CD14-positive monocyte (primary cell): ENCODE results near the gene PPFIA1. TPM values are rescaled to one million over a fixed set of nuclear protein-coding genes. Genes with fewer than 3 reads are reported as not detected.
"Not testable (repeated sequence)": the region's sequence is repeated elsewhere in the genome, so short reads cannot be mapped to it uniquely, and the experiment has no call there.

Experiments used
- DNase-seq, 3 donors: peaks; one replicate each; pipeline ENCODE4 v3.0.0-alpha.2; 2011 to 2022
- H2AFZ ChIP-seq: 2 replicates; pipeline ENCODE4 v1.6.0; 2012; ENCODE audit warnings: mild to moderate bottlenecking, low read depth, low read length, inconsistent platforms; ENCODE audit not compliant: insufficient read depth, poor library complexity, severe bottlenecking
- H3K27ac ChIP-seq, 2 donors: 1 replicate in 1 of 2; 2 replicates in 1 of 2; pipeline ENCODE4 v1.5.1; 2012 to 2013; ENCODE audit warnings: low read length in 2 of 2, control low read depth in 1 of 2, inconsistent platforms in 1 of 2, low read depth in 1 of 2, mild to moderate bottlenecking in 1 of 2
- H3K27me3 ChIP-seq, 2 donors: one replicate each; pipeline versions ENCODE4 v1.6.0 to v1.6.1; 2011 to 2013; ENCODE audit warnings: low read length in 2 of 2; ENCODE audit not compliant: control insufficient read depth in 2 of 2, insufficient read depth in 2 of 2
- H3K36me3 ChIP-seq, 2 donors: replicated peaks in 1 of 2; 1 replicate in 1 of 2; 2 replicates in 1 of 2; pipeline versions ENCODE4 v1.5.1 to v1.6.1; 2012 to 2013; ENCODE audit warnings: low read length in 2 of 2, control low read depth in 1 of 2, inconsistent platforms in 1 of 2, mild to moderate bottlenecking in 1 of 2; ENCODE audit not compliant: insufficient read depth in 2 of 2, control insufficient read depth in 1 of 2
- H3K4me1 ChIP-seq, 2 donors: 1 replicate in 1 of 2; 2 replicates in 1 of 2; pipeline versions ENCODE4 v1.5.1 to v1.6.1; 2012 to 2013; ENCODE audit warnings: low read length in 2 of 2, control low read depth in 1 of 2, inconsistent platforms in 1 of 2, mild to moderate bottlenecking in 1 of 2, moderate library complexity in 1 of 2; ENCODE audit not compliant: insufficient read depth in 2 of 2, control insufficient read depth in 1 of 2
- H3K4me2 ChIP-seq: replicated peaks from 2 replicates; pipeline ENCODE3; 2012; ENCODE audit warnings: low read length, moderate library complexity, mild to moderate bottlenecking; ENCODE audit not compliant: poor library complexity, severe bottlenecking; ENCODE audit errors: extremely low read depth
- H3K4me3 ChIP-seq, 3 experiments: fragments of 200-600 bp in 1 of 3; sonication (generic) in 1 of 3; replicated peaks in 1 of 3; 1 replicate in 2 of 3; 2 replicates in 1 of 3; pipeline ENCODE4 v1.5.1; 2011 to 2013; ENCODE audit warnings: low read length in 3 of 3, mild to moderate bottlenecking in 3 of 3, control low read depth in 2 of 3, low read depth in 2 of 3, inconsistent platforms in 1 of 3, moderate library complexity in 1 of 3
- H3K79me2 ChIP-seq: 2 replicates; pipeline ENCODE4 v1.6.0; 2012; ENCODE audit warnings: mild to moderate bottlenecking, control low read depth, inconsistent platforms, low read length, moderate library complexity; ENCODE audit not compliant: insufficient read depth
- H3K9ac ChIP-seq: 2 replicates; pipeline ENCODE4 v1.6.0; 2017; ENCODE audit warnings: low read length, mild to moderate bottlenecking; ENCODE audit not compliant: insufficient read depth, poor library complexity, severe bottlenecking
- H3K9me3 ChIP-seq, 2 donors: replicated peaks in 1 of 2; 1 replicate in 1 of 2; 2 replicates in 1 of 2; pipeline versions ENCODE4 v1.5.1 to v1.6.1; 2012 to 2013; ENCODE audit warnings: low read length in 2 of 2, control low read depth in 1 of 2; ENCODE audit not compliant: control insufficient read depth in 1 of 2, insufficient read depth in 1 of 2
- H4K20me1 ChIP-seq: 2 replicates; pipeline ENCODE4 v1.6.0; 2012; ENCODE audit warnings: mild to moderate bottlenecking, low read length, control low read depth, moderate library complexity; ENCODE audit not compliant: insufficient read depth
- H3K27ac Mint-ChIP-seq, 7 donors: one replicate each; pipeline ENCODE4 v1.8.0; 2020; ENCODE audit warnings: mild to moderate bottlenecking in 7 of 7, mixed read lengths in 7 of 7, moderate library complexity in 6 of 7, inconsistent platforms in 2 of 7
- H3K27me3 Mint-ChIP-seq, 3 donors: one replicate each; pipeline ENCODE4 v1.8.0; 2021 to 2022; ENCODE audit warnings: low read depth in 3 of 3, mild to moderate bottlenecking in 3 of 3, mixed read lengths in 3 of 3, moderate library complexity in 3 of 3, inconsistent platforms in 1 of 3
- H3K36me3 Mint-ChIP-seq, 2 donors: one replicate each; pipeline ENCODE4 v1.8.0; 2020; ENCODE audit warnings: mixed read lengths in 2 of 2, inconsistent platforms in 1 of 2, mild to moderate bottlenecking in 1 of 2
- H3K4me1 Mint-ChIP-seq: one replicate; pipeline ENCODE4 v1.8.0; 2020; ENCODE audit warnings: mild to moderate bottlenecking, mixed read lengths
- H3K4me3 Mint-ChIP-seq, 2 donors: one replicate each; pipeline ENCODE4 v1.8.0; 2020; ENCODE audit warnings: mild to moderate bottlenecking in 2 of 2, mixed read lengths in 2 of 2, moderate library complexity in 1 of 2
- H3K9me3 Mint-ChIP-seq, 7 donors: one replicate each; pipeline ENCODE4 v1.8.0; 2020 to 2022; ENCODE audit warnings: mixed read lengths in 7 of 7, mild to moderate bottlenecking in 6 of 7, moderate library complexity in 6 of 7, inconsistent platforms in 2 of 7
- CTCF ChIP-seq: fragments of 200-600 bp; IDR thresholded peaks from one replicate; pipeline ENCODE4 v1.8.0; 2022; ENCODE audit warnings: antibody characterized with exemption, mild to moderate bottlenecking
- WGBS: methylation state at CpG from one replicate; pipeline ENCODE4 v1.1.5; 2013; ENCODE audit warnings: missing lambda C conversion rate; ENCODE audit not compliant: insufficient coverage; 5-methylcytosine and 5-hydroxymethylcytosine counted together
- intact Hi-C, 2 donors: fragments of 100-400 bp; cut with micrococcal nuclease; formaldehyde crosslinking; loops; one replicate each; pipeline versions ENCODE4 v1.15.0 to v1.15.1; 2023
- polyA plus RNA-seq, 3 donors: library from polyadenylated mRNA; depleted of rRNA in 1 of 3; unstranded in 2 of 3; stranded (reverse) in 1 of 3; fragments of 300-500 nt in 2 of 3; fragments of >200 nt in 1 of 3; fragmentation: Illumina TruSeq in 2 of 3; gene quantifications; 1 replicate in 2 of 3; 2 replicates in 1 of 3; pipeline ENCODE4 v1.2.3, GENCODE V29; 2012 to 2021

Gene PPFIA1
- polyA plus RNA-seq, 3 donors: 7.5 to 65.7 (median 15.5) TPM

DNA sequence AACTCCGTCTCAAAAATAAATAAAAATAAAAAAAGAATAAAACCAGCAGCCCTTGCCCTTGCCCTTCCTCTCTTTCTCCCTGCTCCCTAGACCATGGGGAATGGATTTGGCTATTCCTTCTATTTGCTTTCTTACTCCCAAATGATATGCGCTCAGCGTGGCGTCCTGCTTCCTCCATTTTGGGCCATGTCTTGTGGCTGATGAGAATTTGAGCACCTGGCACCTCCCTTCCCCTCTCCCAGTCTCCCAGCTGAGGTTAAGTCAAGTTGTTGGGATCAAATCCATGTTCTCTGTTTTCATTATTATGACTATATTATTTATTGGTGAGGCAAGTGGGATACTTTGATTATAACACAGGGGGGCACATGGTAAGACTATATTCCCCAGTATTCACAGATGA is 117.1 kb downstream of the PPFIA1 start:
- intact Hi-C loops: no loop called here
- no peak overlapping the region for H3K4me2 ChIP-seq
- peaks cover 4% of the 10 kb centered on the region for H3K4me1 Mint-ChIP-seq
- peaks cover 0 to 8% (median 0%) of the 10 kb centered on the region in 7 donors for H3K9me3 Mint-ChIP-seq
- no peak overlapping the region for H3K4me3 ChIP-seq
- TF ChIP-seq CTCF: no peak
- H3K9me3 ChIP-seq: no peaks in the 10 kb centered on the region
- H4K20me1 ChIP-seq: peaks cover 27% of the 10 kb centered on the region
- no peak overlapping the region for H3K27ac ChIP-seq
- H3K27me3 ChIP-seq: peaks cover 32 to 48% of the 10 kb centered on the region in 2 donors
- peaks cover 53 to 63% (median 60%) of the 10 kb centered on the region in 3 donors for H3K27me3 Mint-ChIP-seq
- WGBS: no CpG with 5 or more reads among the region's 4 CpGs
- no peak overlapping the region for H3K9ac ChIP-seq
- peak overlapping the region in 1 of 7 donors; percentile 57 for H3K27ac Mint-ChIP-seq
- H3K36me3 Mint-ChIP-seq: peaks cover 25 to 33% of the 10 kb centered on the region in 2 donors
- H3K36me3 ChIP-seq: peaks cover 22 to 26% of the 10 kb centered on the region in 2 donors
- peak overlapping the region in 1 of 2 donors; percentile 55 for H3K4me3 Mint-ChIP-seq
- no peak for DNase-seq
- H3K4me1 ChIP-seq: no peaks in the 10 kb centered on the region
- no peaks in the 10 kb centered on the region for H3K79me2 ChIP-seq
- H2AFZ ChIP-seq: no peak overlapping the region

DNA sequence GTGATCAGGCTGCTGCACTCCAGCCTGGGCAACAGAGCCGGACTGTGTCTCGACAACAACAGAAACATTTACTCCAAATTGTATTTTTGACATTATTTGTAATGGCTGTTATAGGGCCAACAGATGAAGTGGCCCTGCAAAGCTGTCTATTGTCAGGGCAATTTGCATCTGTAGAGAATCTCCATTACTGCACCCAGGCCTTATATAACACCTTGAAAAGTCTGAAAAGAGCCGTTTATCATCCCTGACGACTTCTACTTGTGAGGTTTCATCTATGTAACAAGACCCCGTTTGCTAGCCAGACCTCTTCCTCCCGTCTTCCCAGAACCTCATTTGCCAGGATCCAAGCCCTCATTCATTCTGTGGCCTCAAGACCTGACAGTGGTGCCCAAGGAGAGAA is 118.7 kb downstream of the PPFIA1 start:
- H3K4me1 ChIP-seq: no peaks in the 10 kb centered on the region
- 84% methylated on average over 4 of the region's 6 CpGs for WGBS
- no peak overlapping the region for H3K27ac ChIP-seq
- H2AFZ ChIP-seq: no peak overlapping the region
- peaks cover 13% of the 10 kb centered on the region for H4K20me1 ChIP-seq
- H3K27me3 ChIP-seq: peaks cover 48 to 64% of the 10 kb centered on the region in 2 donors
- intact Hi-C loops: no loop called here
- H3K79me2 ChIP-seq: no peaks in the 10 kb centered on the region
- Mint-ChIP-seq H3K9me3 (peaks cover 0 to 9% (median 1%) of the 10 kb centered on the region in 7 donors), H3K36me3 (peaks cover 12 to 19% of the 10 kb centered on the region in 2 donors), H3K27me3 (peaks cover 69 to 78% (median 75%) of the 10 kb centered on the region in 3 donors), H3K4me1 (no peaks in the 10 kb centered on the region), H3K27ac (peak overlapping the region in 1 of 7 donors; percentile 3), H3K4me3 (peak overlapping the region in 1 of 2 donors; percentile 69)
- no peak overlapping the region for H3K9ac ChIP-seq
- TF ChIP-seq CTCF: no peak
- H3K4me2 ChIP-seq: no peak overlapping the region
- peaks cover 9 to 10% of the 10 kb centered on the region in 2 donors for H3K36me3 ChIP-seq
- H3K9me3 ChIP-seq: peaks cover 0 to 7% of the 10 kb centered on the region in 2 donors
- no peak overlapping the region for H3K4me3 ChIP-seq
- no peak for DNase-seq

- H2AFZ ChIP-seq, intact Hi-C loops, H3K4me1 ChIP-seq, DNase-seq, H3K79me2 ChIP-seq, H3K36me3 Mint-ChIP-seq, H3K9ac ChIP-seq, H3K36me3 ChIP-seq, H3K4me3 ChIP-seq, H3K4me1 Mint-ChIP-seq, H3K27ac Mint-ChIP-seq, H3K9me3 ChIP-seq, H3K27ac ChIP-seq, H3K4me2 ChIP-seq: not testable (repeated sequence)
- WGBS: 100% methylated on average over 1 of the region's 7 CpGs
- H4K20me1 ChIP-seq: peaks cover 10% of the 10 kb centered on the region
- peaks cover 64 to 81% of the 10 kb centered on the region in 2 donors for H3K27me3 ChIP-seq
- peaks cover 0 to 14% (median 3%) of the 10 kb centered on the region in 7 donors for H3K9me3 Mint-ChIP-seq
- peaks cover 85 to 95% (median 92%) of the 10 kb centered on the region in 3 donors for H3K27me3 Mint-ChIP-seq
- H3K4me3 Mint-ChIP-seq: peak overlapping the region in 1 of 2 donors; percentile 61
Measured at GRCh38 chr11:70390882-70391281, 120.4 kb downstream of the PPFIA1 start.
